ENCODE results near the gene NT5C.

DNA sequence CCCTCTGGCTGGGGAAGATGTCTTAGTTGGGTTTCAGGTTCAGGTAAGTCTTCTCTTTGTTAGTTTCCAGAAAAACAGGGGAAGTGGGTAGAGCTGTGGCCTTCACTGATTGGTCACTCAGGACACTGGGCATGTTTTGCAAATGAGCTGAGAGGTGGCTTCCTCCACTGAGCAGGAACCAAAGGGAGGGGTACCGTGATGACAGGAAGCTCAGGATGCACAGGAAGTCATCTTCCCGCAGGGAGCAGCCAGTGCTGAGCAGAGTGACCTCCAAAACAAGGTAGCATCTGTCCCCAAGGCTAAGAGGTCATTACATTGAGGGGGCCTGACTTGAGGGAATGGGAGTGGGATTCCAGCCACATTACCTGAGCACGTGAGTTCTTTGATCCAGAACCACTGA lies 5.6 kb downstream of the NT5C start:
- TF ChIP-seq POLR2A (IDR thresholded peaks at IDR 0.05) (no peak), CTCF (IDR thresholded peaks at IDR 0.05) (no peak)
